C4-2B (cell line): ENCODE data around the gene DYNC2LI1.

Experiments used
- H3K27ac ChIP-seq: fragments of 450-650 bp; 2 replicates; pipeline ENCODE4 v1.5.1; 2017
- CTCF ChIP-seq: fragments of 450-650 bp; conservative IDR thresholded peaks from 2 replicates; pipeline ENCODE4 v1.5.1; 2017; ENCODE audit warnings: mild to moderate bottlenecking
- ZFX ChIP-seq: fragments of 450-650 bp; IDR thresholded peaks from 2 replicates; pipeline ENCODE4 v1.6.1; 2017

DYNC2LI1 gene

GRCh38 chr2:43812947-43813346 is 39.1 kb downstream of the DYNC2LI1 start:
- no peak for TF ChIP-seq ZFX
- TF ChIP-seq CTCF, result no peak
- H3K27ac ChIP-seq, result no peak overlapping the region

GRCh38 chr2:43814711-43815110 is 40.9 kb downstream of the DYNC2LI1 start:
- TF ChIP-seq ZFX (no peak), CTCF (no peak)

GRCh38 chr2:43818761-43819160 is 44.9 kb downstream of the DYNC2LI1 start:
- no peak for TF ChIP-seq ZFX
- no peak for TF ChIP-seq CTCF

More at GRCh38 chr2:43814711-43815110, 40.9 kb downstream of the DYNC2LI1 start:
- H3K27ac ChIP-seq, result no peak overlapping the region

GRCh38 chr2:43819491-43820163 is 45.8 kb downstream of the DYNC2LI1 start:
- H3K27ac ChIP-seq, result no peak overlapping the region
- TF ChIP-seq ZFX, result no peak
- no peak for TF ChIP-seq CTCF

More at GRCh38 chr2:43818761-43819160, 44.9 kb downstream of the DYNC2LI1 start:
- H3K27ac ChIP-seq, result no peak overlapping the region

- no peak for TF ChIP-seq CTCF
- no peak for TF ChIP-seq ZFX
- no peak overlapping the region for H3K27ac ChIP-seq
Observed at GRCh38 chr2:43822839-43823238, 49.0 kb downstream of the DYNC2LI1 start.

GRCh38 chr2:43823751-43824150 is 49.9 kb downstream of the DYNC2LI1 start:
- no peak overlapping the region for H3K27ac ChIP-seq
- TF ChIP-seq CTCF, result no peak
- no peak for TF ChIP-seq ZFX

- H3K27ac ChIP-seq, result no peak overlapping the region
- TF ChIP-seq CTCF (no peak), ZFX (no peak)
Observed at GRCh38 chr2:43824512-43824911, 50.7 kb downstream of the DYNC2LI1 start.
